ENCODE data around the gene FAF2. TPM values are rescaled to one million over a fixed set of nuclear protein-coding genes. Genes with fewer than 3 reads are reported as not detected.

FAF2 gene
- total RNA-seq, 1 experiment from 2014 or later: 44.4 TPM

DNA sequence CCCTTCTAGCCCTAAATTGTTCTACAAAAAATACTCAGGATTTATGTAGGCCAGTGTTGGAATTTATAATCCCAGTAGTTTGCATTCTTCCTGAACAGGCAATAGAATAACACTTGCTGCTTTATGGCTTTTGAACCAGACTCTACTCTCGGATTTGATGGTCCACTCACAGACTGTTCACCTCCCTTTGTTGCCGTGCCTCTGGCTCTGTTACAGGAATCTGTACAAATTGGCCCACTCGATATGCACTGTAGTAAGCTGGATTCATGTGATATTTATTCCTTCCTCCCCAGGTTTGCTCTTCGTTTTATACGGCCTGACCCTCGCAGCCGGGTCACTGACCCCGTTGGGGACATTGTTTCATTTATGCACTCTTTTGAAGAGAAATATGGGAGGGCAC, 43.7 kb downstream of the FAF2 start:
- Histone ChIP-seq H2BK15ac (ENCODE audit: low read depth, low read length) (no peak overlapping the region), H2BK12ac (ENCODE audit: insufficient read length, low read depth, low read length) (no peak overlapping the region), H3K79me1 (ENCODE audit: insufficient read depth, low read depth, low read length, poor library complexity, severe bottlenecking) (peaks cover 3% of the 10 kb centered on the region), H2AFZ (ENCODE audit: low read length) (no peak overlapping the region), H4K91ac (ENCODE audit: insufficient read length, low read depth, low read length) (no peak overlapping the region), H3K14ac (ENCODE audit: insufficient read depth, low read length) (no peak overlapping the region), H3K4me1 (ENCODE audit: insufficient read depth, low read length) (no peaks in the 10 kb centered on the region), H2AK5ac (ENCODE audit: insufficient read length, low read length) (no peak overlapping the region), H3K79me2 (ENCODE audit: insufficient read depth, low read length) (peaks cover 3% of the 10 kb centered on the region; the same call in 1 of the 2 replicates), H3K9ac (ENCODE audit: extremely low read depth, insufficient read length, low read length) (no peak overlapping the region), H3K23me2 (ENCODE audit: insufficient read length, low read depth, low read length, poor library complexity, severe bottlenecking) (no peaks in the 10 kb centered on the region), H3K27ac (ENCODE audit: insufficient read length, low read depth, low read length) (no peak overlapping the region), H3K4ac (ENCODE audit: low read depth, low read length) (no peak overlapping the region), H2BK120ac (ENCODE audit: low read depth, low read length, poor library complexity, severe bottlenecking) (no peak overlapping the region), H3K27me3 (ENCODE audit: insufficient read depth, low read length) (no peaks in the 10 kb centered on the region), H2BK20ac (ENCODE audit: low read depth, low read length, poor library complexity, severe bottlenecking) (no peak overlapping the region), H3K9me3 (ENCODE audit: control insufficient read depth, low read depth, low read length) (no peaks in the 10 kb centered on the region), H4K20me1 (ENCODE audit: control insufficient read depth, insufficient read depth, insufficient read length) (no peaks in the 10 kb centered on the region), H2BK5ac (ENCODE audit: insufficient read length, low read length) (no peak overlapping the region), H3K18ac (ENCODE audit: insufficient read length, low read depth, low read length) (no peak overlapping the region), H3K56ac (ENCODE audit: insufficient read length, low read depth, low read length) (no peak overlapping the region), H3T11ph (ENCODE audit: low read length) (no peak overlapping the region), H4K5ac (ENCODE audit: insufficient read length, low read depth, low read length) (peak overlapping the region; percentile 72), H3K23ac (ENCODE audit: insufficient read length, low read depth, low read length) (no peak overlapping the region), H4K8ac (replicated peaks; ENCODE audit: insufficient read length, low read depth, low read length) (no peak overlapping the region), H3K4me2 (ENCODE audit: insufficient read depth, insufficient read length, low read length) (no peak overlapping the region)
- H3K27ac Mint-ChIP-seq: no peak overlapping the region
- peaks cover 38 to 88% (median 79%) of the 10 kb centered on the region in 3 experiments; a peak in 6 of 7 replicates for H3K36me3 Mint-ChIP-seq (ENCODE audit: insufficient read depth in 1 of 3, low read depth in 3 of 3)
- WGBS (ENCODE audit: extremely low coverage, insufficient read length, low lambda C conversion rate): no CpG with 5 or more reads among the region's 8 CpGs
- H3K4me3 Mint-ChIP-seq: no peak overlapping the region
- no peaks in the 10 kb centered on the region; a peak in 1 of 5 replicates for H3K9me3 Mint-ChIP-seq
- peaks cover 0 to 3% of the 10 kb centered on the region in 2 experiments; a peak in 1 of 4 replicates for H3K4me1 Mint-ChIP-seq
- no peaks in the 10 kb centered on the region for H3K27me3 Mint-ChIP-seq (ENCODE audit: low read depth)
- TF ChIP-seq, protein P1, sequence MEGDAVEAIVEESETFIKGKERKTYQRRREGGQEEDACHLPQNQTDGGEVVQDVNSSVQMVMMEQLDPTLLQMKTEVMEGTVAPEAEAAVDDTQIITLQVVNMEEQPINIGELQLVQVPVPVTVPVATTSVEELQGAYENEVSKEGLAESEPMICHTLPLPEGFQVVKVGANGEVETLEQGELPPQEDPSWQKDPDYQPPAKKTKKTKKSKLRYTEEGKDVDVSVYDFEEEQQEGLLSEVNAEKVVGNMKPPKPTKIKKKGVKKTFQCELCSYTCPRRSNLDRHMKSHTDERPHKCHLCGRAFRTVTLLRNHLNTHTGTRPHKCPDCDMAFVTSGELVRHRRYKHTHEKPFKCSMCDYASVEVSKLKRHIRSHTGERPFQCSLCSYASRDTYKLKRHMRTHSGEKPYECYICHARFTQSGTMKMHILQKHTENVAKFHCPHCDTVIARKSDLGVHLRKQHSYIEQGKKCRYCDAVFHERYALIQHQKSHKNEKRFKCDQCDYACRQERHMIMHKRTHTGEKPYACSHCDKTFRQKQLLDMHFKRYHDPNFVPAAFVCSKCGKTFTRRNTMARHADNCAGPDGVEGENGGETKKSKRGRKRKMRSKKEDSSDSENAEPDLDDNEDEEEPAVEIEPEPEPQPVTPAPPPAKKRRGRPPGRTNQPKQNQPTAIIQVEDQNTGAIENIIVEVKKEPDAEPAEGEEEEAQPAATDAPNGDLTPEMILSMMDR (conservative IDR thresholded peaks at IDR 0.05): no peak
- DNase-seq: no peak

Measured in H9 (cell line).